ENCODE results near the gene LPIN3.

The LPIN3 gene

GRCh38 chr20:41318271-41318649 is 22.4 kb upstream of the LPIN3 start:
- in situ Hi-C loops (cut with MboI; ENCODE audit: low sequenced_read_pairs): no loop called here

GRCh38 chr20:41320441-41320840 is 20.2 kb upstream of the LPIN3 start:
- in situ Hi-C loops (cut with MboI; ENCODE audit: low sequenced_read_pairs): no loop called here

GRCh38 chr20:41320976-41321375 is 19.6 kb upstream of the LPIN3 start:
- in situ Hi-C loops (cut with MboI; ENCODE audit: low sequenced_read_pairs): no loop called here

- in situ Hi-C loops (cut with MboI; ENCODE audit: low sequenced_read_pairs): loop anchor here (25.0 kb wide), 1 partner anchor 165 kb away; no protein-coding TSS in a partner anchor
These were observed 13.4 kb upstream of the LPIN3 start for GRCh38 chr20:41327178-41327577.

- in situ Hi-C loops (cut with MboI; ENCODE audit: low sequenced_read_pairs): loop anchor here (25.0 kb wide), 1 partner anchor 167 kb away; no protein-coding TSS in a partner anchor
These were observed 10.9 kb upstream of the LPIN3 start for GRCh38 chr20:41329435-41330342.

GRCh38 chr20:41330343-41330720 is 10.3 kb upstream of the LPIN3 start:
- in situ Hi-C loops (cut with MboI; ENCODE audit: low sequenced_read_pairs): loop anchor here (25.0 kb wide), 1 partner anchor 168 kb away; no protein-coding TSS in a partner anchor

GRCh38 chr20:41330941-41331340 is 9.7 kb upstream of the LPIN3 start:
- in situ Hi-C loops (cut with MboI; ENCODE audit: low sequenced_read_pairs): loop anchor here (25.0 kb wide), 1 partner anchor 169 kb away; no protein-coding TSS in a partner anchor

GRCh38 chr20:41331731-41332130 is 8.9 kb upstream of the LPIN3 start:
- in situ Hi-C loops (cut with MboI; ENCODE audit: low sequenced_read_pairs): loop anchor here (25.0 kb wide), 1 partner anchor 169 kb away; no protein-coding TSS in a partner anchor

- in situ Hi-C loops (cut with MboI; ENCODE audit: low sequenced_read_pairs): loop anchor here (25.0 kb wide), 1 partner anchor 172 kb away; no protein-coding TSS in a partner anchor
These were observed 6.6 kb upstream of the LPIN3 start for GRCh38 chr20:41334036-41334435.

GRCh38 chr20:41334443-41335421 is 5.9 kb upstream of the LPIN3 start:
- in situ Hi-C loops (cut with MboI; ENCODE audit: low sequenced_read_pairs): loop anchor here (25.0 kb wide), 1 partner anchor 172 kb away; no protein-coding TSS in a partner anchor

- in situ Hi-C loops (cut with MboI; ENCODE audit: low sequenced_read_pairs): loop anchor here (25.0 kb wide), 1 partner anchor 173 kb away; no protein-coding TSS in a partner anchor
These were observed 5.0 kb upstream of the LPIN3 start for GRCh38 chr20:41335591-41335990.

- in situ Hi-C loops (cut with MboI; ENCODE audit: low sequenced_read_pairs): loop anchor here (25.0 kb wide), 1 partner anchor 175 kb away; no protein-coding TSS in a partner anchor
These were observed 3.7 kb upstream of the LPIN3 start for GRCh38 chr20:41336711-41337492.

GRCh38 chr20:41339957-41340326 is 679 bp upstream of the LPIN3 start:
- in situ Hi-C loops (cut with MboI; ENCODE audit: low sequenced_read_pairs): loop anchor here (25.0 kb wide), 1 partner anchor 178 kb away; no protein-coding TSS in a partner anchor

- in situ Hi-C loops (cut with MboI; ENCODE audit: low sequenced_read_pairs): loop anchor here (25.0 kb wide), 1 partner anchor 180 kb away; no protein-coding TSS in a partner anchor
These were observed 2.1 kb downstream of the LPIN3 start for GRCh38 chr20:41342474-41343464.

- in situ Hi-C loops (cut with MboI; ENCODE audit: low sequenced_read_pairs): loop anchor here (25.0 kb wide), 1 partner anchor 182 kb away; no protein-coding TSS in a partner anchor
These were observed 3.9 kb downstream of the LPIN3 start for GRCh38 chr20:41344477-41344876.

- in situ Hi-C loops (cut with MboI; ENCODE audit: low sequenced_read_pairs): loop anchor here (25.0 kb wide), 1 partner anchor 183 kb away; no protein-coding TSS in a partner anchor
These were observed 4.5 kb downstream of the LPIN3 start for GRCh38 chr20:41344938-41345728.

- in situ Hi-C loops (cut with MboI; ENCODE audit: low sequenced_read_pairs): loop anchor here (25.0 kb wide), 1 partner anchor 183 kb away; no protein-coding TSS in a partner anchor
These were observed 5.1 kb downstream of the LPIN3 start for GRCh38 chr20:41345729-41346067.

Measured in hTERT RPE-1 (cell line).